HEK293 (cell line): ENCODE measurements around the gene HMCN1.

Experiments used
- GFI1B ChIP-seq: fragments of 450-650 bp; formaldehyde crosslinking; IDR thresholded peaks from 2 replicates; pipeline ENCODE4 v1.5.1; 2016; ENCODE audit warnings: missing biosample characterization, missing genetic modification characterization
- ZNF175 ChIP-seq: fragments of 450-650 bp; formaldehyde crosslinking; IDR thresholded peaks from 2 replicates; pipeline ENCODE4 v1.5.1; 2016; ENCODE audit warnings: missing biosample characterization, missing genetic modification characterization

GRCh38 chr1:185939142-185939541, 205.0 kb downstream of the HMCN1 start:
- TF ChIP-seq ZNF175 (tag by site-specific recombination): no peak
- no peak for TF ChIP-seq GFI1B (tag by site-specific recombination)
